ENCODE results near the gene GPR68. TPM values are rescaled to one million over a fixed set of nuclear protein-coding genes. Genes with fewer than 3 reads are reported as not detected.
"Not testable (repeated sequence)": the region's sequence is repeated elsewhere in the genome, so short reads cannot be mapped to it uniquely, and the experiment has no call there.

The GPR68 gene
- total and polyA plus RNA-seq, 8 donors, result 0.09 to 0.90 (median 0.23) TPM; not detected in 1

DNA sequence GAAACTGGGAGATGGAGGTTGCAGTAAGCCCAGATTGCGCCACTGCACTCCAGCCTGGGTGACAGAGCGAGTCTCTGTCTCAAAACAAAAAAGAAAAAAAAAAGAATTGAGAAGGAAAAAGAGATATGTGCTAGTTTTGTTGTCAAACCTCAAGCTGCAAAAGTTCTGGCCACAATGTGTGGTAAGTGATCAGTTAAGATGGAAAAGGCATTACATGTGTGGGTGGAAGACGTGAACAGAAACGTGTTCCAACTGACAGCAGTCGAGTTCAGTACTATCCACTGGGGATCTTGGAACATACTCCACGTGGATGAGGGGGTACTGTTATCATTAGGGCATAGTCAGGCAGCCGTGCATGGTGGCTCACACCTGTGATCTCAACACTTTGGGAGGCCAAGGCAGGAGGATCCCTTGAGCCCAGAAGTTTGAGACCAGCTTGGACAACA lies 17.3 kb downstream of the GPR68 start:
- FAIRE-seq, result no peak
- no peak overlapping the region for H3K4me3 ChIP-seq
- TF ChIP-seq, protein P1, sequence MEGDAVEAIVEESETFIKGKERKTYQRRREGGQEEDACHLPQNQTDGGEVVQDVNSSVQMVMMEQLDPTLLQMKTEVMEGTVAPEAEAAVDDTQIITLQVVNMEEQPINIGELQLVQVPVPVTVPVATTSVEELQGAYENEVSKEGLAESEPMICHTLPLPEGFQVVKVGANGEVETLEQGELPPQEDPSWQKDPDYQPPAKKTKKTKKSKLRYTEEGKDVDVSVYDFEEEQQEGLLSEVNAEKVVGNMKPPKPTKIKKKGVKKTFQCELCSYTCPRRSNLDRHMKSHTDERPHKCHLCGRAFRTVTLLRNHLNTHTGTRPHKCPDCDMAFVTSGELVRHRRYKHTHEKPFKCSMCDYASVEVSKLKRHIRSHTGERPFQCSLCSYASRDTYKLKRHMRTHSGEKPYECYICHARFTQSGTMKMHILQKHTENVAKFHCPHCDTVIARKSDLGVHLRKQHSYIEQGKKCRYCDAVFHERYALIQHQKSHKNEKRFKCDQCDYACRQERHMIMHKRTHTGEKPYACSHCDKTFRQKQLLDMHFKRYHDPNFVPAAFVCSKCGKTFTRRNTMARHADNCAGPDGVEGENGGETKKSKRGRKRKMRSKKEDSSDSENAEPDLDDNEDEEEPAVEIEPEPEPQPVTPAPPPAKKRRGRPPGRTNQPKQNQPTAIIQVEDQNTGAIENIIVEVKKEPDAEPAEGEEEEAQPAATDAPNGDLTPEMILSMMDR (IDR thresholded peaks at IDR 0.05), result no peak
- ATAC-seq, result no peak
- no peaks in the 10 kb centered on the region for H3K36me3 ChIP-seq
- 81 to 89% methylated on average over 7 of the region's 7 CpGs for WGBS, 2 donors
- no peak for DNase-seq
- intact Hi-C loops (cut with DNase I), result no loop called here
- H3K27ac ChIP-seq, result no peak overlapping the region
- H3K27me3 ChIP-seq, result no peaks in the 10 kb centered on the region
- no peaks in the 10 kb centered on the region for H3K9me3 ChIP-seq
- no peaks in the 10 kb centered on the region for H3K4me1 ChIP-seq

DNA sequence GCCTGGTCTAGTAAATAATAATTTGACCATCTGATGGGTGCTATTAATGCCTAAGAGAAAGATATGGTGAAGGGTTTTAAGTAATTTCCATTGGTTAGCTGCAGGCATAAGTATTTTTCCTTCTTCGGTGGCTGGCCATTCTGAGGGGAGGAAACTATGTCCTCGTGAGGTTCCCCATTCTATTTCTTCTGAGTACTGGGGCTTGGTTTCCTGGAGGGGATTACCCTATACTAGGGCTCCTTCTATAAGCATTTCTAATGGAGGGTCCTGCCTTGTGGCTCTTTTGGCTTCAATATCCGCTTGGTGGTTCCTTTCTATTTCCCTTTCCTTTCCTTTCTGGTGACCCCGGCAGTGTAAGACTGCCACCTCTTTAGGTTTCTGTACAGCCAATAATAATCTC lies 18.1 kb downstream of the GPR68 start:
- FAIRE-seq, result not testable (repeated sequence)
- 97 to 99% methylated on average over 4 of the region's 4 CpGs for WGBS, 2 donors

DNA sequence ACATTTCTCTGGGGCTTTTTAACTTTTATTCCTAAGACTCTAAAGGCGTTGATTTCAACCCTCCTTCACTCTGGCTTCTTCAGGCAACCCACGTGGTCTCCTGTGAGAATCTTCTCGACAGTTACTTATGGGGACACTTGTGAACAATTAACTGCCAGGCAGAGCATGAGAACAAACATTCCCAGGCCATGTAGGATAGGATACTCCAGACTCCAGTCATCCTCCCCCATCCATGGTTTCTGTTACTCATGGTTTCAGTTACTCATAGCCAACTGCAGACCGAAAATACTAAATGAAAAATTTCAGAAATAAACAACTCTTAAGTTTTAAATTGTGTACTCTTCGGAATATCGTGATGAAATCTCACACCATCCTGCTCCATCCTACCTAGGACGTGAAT lies 19.5 kb downstream of the GPR68 start:
- Histone ChIP-seq H3K4me1 (no peaks in the 10 kb centered on the region), H3K27ac (no peak overlapping the region), H3K9me3 (no peaks in the 10 kb centered on the region), H3K4me3 (no peak overlapping the region), H3K27me3 (no peaks in the 10 kb centered on the region), H3K36me3 (no peaks in the 10 kb centered on the region)
- ATAC-seq (no peak), DNase-seq (no peak), FAIRE-seq (no peak)
- intact Hi-C loops (cut with DNase I), result no loop called here
- TF ChIP-seq, protein P1 (IDR thresholded peaks at IDR 0.05), result no peak
- 91 to 95% methylated on average over 7 of the region's 7 CpGs for WGBS, 2 donors

More for the DNA sequence above, 18.1 kb downstream of the GPR68 start:
- H3K27me3 ChIP-seq; DNase-seq; H3K4me1 ChIP-seq; ATAC-seq; H3K9me3 ChIP-seq; intact Hi-C loops (cut with DNase I); H3K36me3 ChIP-seq; H3K27ac ChIP-seq; H3K4me3 ChIP-seq: not testable (repeated sequence)

DNA sequence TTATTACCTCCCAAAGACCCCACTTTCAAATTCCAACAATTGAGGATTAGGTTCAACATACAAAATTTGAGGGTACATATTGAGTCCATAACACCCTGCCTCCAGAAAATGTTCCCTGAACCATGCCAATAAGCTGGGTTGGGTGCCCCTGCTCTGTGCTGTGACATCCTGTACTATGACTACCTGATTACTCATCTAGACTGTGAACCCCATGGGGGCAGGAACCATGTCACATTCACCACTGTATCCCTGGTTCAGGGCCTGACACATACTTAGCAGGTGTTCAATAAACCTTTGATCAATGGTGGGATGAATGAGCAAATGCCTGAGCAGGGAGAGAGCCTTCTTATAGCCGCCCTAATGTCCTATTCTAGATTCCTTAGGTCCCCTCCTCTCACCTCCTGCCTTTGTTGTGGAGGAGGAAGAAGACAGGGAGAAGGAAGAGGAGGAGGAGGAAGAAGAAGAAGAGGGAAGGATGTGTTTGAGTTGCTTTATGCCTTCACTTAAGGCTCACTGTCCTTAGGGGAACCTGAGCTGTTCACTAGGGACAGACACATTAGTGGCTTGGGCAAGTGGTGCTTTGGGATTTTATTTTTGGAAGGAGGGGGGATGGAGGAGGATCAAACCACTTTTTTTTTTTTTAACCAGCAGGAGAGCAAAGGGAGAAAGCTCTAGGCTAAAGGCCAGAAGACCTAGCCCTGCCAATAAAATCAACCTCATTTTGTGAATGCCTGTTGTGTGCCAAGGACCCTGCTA lies 21.3 kb downstream of the GPR68 start:
- DNase-seq (no peak), FAIRE-seq (no peak), ATAC-seq (no peak)
- H3K36me3 ChIP-seq, result peaks cover 0 to 3% (median 0%) of the 10 kb centered on the region in 3 donors
- intact Hi-C loops (cut with DNase I), result no loop called here
- 92 to 100% methylated on average over 1 of the region's 1 CpG for WGBS, 2 donors
- no peaks in the 10 kb centered on the region for H3K27me3 ChIP-seq
- no peak overlapping the region for H3K4me3 ChIP-seq
- H3K27ac ChIP-seq, result no peak overlapping the region
- no peaks in the 10 kb centered on the region for H3K9me3 ChIP-seq
- TF ChIP-seq, protein P1 (IDR thresholded peaks at IDR 0.05), result no peak
- no peaks in the 10 kb centered on the region for H3K4me1 ChIP-seq

DNA sequence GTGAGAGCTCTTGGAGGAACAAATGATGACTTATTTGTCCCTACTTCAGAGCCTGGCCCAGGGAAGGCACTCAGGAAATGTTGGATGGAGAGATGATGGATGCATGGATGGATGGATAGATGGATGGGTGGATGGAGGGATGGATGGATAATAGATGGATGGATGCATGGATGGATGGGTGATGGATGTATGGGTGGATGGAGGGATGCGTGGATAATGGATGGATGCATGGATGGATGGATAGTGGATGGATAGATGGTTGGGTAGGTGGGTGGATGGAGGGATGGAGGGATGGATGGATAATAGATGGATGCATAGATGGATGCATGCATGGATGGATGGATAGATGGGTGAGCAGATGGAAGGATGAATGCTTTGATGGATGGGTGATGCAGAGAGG lies 23.2 kb downstream of the GPR68 start:
- DNase-seq (no peak), ATAC-seq (no peak), FAIRE-seq (no peak)
- Histone ChIP-seq H3K4me1 (no peaks in the 10 kb centered on the region), H3K4me3 (no peak overlapping the region), H3K36me3 (peaks cover 0 to 18% (median 3%) of the 10 kb centered on the region in 3 donors), H3K9me3 (no peaks in the 10 kb centered on the region), H3K27me3 (no peaks in the 10 kb centered on the region), H3K27ac (no peak overlapping the region)
- TF ChIP-seq, protein P1 (IDR thresholded peaks at IDR 0.05), result no peak
- WGBS, 2 donors, result 97 to 100% methylated on average over 1 of the region's 1 CpG
- intact Hi-C loops (cut with DNase I), result no loop called here
